WTC11 (cell line): ENCODE measurements around the gene BLVRA.

Source experiments
- E2F1 ChIP-seq: sonication (generic); formaldehyde crosslinking; IDR thresholded peaks from 2 replicates; pipeline ENCODE4 v1.8.0; 2022; ENCODE audit warnings: mild to moderate bottlenecking, missing genetic modification reagents
- PRDM15 ChIP-seq: sonication (generic); formaldehyde crosslinking; IDR thresholded peaks from 2 replicates; pipeline ENCODE4 v1.8.0; 2022; ENCODE audit warnings: missing genetic modification reagents
- USF2 ChIP-seq: sonication (generic); formaldehyde crosslinking; IDR thresholded peaks from 2 replicates; pipeline ENCODE4 v1.8.1; 2023; ENCODE audit warnings: mild to moderate bottlenecking, missing genetic modification reagents, moderate library complexity

- TF ChIP-seq E2F1 (CRISPR knock-in tag) (no peak), USF2 (CRISPR knock-in tag) (no peak), PRDM15 (CRISPR knock-in tag) (no peak)
Observed at GRCh38 chr7:43767311-43767710, 8.8 kb downstream of the BLVRA start.
